SKM-1 treated with dmso at 0.1 percent for 144 hours (cell line): ENCODE results near the gene MACIR.

ENCODE experiments used
- DNase-seq: peaks from one replicate; lab custom pipeline; 2025; ENCODE audit not compliant: unreplicated experiment; lab: John Stamatoyannopoulos, UW

Gene MACIR

DNA sequence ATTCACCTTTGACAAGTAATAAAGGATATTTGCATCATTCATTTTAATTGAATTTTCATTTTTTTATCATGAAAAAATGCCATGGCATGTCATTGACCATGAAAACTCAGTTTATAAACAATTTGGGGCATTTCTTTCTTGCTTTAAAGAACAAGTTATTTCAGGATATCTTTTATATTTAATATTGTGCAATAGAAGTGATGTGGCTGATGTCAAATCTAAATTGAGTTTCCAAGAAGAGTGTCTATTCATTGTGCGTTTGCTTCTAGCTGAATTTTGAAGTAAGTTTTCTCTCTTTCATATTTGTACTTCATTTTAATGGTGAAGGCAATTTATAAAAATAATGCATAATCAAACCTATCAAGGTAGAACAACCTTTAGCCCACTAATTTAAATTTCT lies 30.5 kb downstream of the MACIR start:
- no peak for DNase-seq

DNA sequence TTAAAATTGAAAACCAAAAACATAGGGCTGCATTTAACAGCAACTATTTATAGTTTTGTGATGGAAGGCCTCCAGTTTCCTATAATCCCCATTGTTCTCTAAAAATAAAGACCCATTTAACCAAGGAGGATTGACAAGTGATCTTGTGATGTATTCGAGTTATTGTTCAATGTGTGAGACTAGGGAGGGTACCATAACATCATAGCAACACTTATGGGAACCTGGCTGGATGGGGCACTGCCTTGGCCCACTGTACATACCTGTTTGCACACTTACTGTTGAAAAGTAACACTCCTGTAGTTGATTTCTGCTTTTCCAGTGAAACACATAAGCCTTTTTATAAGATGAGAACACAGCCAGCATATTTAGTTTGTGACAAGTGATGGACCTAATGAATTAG lies 32.3 kb downstream of the MACIR start:
- DNase-seq: no peak

DNA sequence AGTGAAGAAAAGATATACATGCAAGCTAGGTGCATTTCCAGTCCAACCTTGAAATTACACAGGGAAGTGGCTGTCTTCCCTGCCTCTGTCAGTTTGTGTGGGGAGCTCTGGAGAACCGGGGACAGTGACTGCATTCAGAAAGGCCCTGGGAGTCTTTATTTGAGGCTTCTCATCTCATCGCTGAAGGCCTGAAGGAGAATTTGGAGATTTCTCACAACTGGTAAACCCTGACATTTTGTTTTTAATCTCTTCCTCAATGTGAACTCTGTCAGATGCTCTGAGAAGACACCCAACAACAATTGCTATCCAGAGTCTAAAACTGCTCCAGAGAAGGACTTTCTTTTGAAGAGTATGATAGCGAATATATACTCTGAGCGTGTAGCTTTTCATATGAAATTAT lies 33.0 kb downstream of the MACIR start:
- no peak for DNase-seq

DNA sequence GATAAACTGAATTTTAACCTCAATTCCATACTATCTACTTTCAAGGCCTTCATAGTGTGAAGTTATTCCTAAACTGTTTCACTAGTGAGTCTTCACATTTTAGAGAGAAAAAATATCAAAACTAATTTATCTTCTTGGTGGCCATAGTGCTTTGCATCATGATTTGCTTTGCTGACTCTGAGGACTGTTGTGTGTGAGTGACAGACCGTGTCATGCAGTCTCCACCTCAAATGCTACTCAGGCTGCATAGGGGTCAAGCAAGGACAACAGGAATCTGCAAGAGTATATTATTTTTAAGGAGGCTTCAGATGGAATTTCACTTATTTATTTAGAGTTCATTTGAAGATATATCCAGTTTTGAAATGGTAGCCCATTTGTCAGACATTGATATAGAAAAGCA lies 34.5 kb downstream of the MACIR start:
- DNase-seq: no peak

DNA sequence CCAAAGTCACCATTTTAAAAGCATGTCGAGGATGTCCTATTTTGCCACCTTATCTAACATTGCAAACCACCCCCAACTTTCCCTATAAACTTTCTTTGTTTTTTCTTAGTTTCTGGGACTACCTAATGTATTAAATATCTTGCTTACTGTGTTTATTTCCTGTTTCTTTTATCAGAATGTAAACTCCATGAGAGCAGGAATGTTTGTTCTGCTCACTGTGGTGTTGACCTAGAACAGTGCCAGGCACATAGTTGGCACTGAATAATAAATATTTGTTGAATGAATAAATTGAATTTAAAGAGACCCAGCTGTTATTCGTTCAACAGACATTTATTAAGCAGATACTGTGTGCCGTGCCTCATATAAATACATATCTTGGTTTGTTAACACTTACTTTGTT lies 35.2 kb downstream of the MACIR start:
- no peak for DNase-seq

DNA sequence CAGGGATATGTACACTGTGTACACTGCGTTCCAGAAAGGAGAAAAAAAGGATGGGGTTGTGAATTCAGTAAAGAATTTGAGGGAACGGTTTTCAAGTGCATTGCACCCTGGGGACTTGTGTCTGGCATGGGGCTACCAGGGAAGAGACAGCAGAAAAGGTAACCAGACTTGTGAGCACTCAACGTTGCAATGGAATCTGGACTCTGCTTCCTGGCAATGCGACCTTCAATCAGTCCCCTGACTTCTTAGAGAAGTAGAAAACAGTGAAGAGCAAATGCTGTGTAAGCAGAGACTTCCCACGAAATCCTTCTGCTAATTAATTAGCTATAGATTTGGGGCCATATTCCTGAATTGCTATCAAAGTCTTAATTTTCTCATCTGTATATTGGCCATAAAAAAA lies 36.3 kb downstream of the MACIR start:
- no peak for DNase-seq

DNA sequence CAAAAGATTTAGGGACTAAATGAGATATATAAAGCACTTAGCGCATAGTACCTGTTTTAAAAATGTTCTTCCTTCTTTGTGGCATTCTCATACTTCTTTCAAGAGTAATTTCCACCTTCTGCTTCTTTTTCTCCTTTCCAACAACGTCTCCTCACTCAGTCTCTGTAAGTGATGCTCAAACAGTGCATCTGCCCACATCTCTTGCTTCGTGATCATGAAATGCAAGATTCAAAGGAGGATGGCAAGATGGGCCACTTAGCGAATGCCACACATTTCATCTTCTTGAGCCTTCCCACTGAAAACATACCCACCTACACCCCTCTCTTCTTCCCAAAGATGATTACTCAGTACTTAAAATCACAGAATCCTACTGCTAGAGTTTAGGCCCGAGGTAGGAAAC lies 36.9 kb downstream of the MACIR start:
- no peak for DNase-seq

DNA sequence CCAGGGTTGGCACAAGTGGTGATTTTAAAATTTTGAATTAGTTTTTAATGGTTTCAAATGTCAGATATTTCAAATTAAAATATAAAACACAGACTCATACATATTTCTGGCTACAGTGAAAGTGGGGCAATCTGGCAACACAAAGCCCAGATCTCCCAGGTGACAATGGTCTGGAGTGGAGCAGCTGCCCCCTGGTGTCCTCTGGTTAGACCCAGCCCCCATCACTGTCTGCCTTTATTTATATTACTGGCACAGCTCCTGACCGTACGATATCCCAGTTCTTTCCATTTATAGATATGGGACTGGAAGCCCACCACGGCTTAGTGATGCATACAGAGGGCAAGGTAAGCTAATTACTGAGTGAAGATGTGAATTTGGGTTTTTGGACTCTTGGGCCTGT lies 37.3 kb downstream of the MACIR start:
- DNase-seq: no peak

DNA sequence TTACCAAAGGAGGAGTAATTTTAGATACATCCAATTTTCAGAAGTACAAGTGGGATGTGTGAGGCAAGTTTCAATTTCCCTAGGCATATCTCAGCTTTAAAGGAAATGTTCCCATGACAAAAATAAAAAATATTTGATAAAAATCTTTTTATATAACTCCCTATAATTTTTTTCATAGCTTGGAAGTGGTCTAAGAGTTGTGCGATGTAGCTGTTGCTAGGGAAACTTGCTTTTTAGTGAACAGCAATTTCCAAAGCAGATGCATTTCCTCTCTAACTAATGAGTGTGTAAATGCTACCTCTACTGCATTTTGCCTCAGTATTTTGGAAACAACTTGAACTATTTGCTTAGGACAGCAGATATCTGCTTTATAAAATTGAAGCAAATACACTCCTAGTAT lies 39.6 kb downstream of the MACIR start:
- DNase-seq: no peak

DNA sequence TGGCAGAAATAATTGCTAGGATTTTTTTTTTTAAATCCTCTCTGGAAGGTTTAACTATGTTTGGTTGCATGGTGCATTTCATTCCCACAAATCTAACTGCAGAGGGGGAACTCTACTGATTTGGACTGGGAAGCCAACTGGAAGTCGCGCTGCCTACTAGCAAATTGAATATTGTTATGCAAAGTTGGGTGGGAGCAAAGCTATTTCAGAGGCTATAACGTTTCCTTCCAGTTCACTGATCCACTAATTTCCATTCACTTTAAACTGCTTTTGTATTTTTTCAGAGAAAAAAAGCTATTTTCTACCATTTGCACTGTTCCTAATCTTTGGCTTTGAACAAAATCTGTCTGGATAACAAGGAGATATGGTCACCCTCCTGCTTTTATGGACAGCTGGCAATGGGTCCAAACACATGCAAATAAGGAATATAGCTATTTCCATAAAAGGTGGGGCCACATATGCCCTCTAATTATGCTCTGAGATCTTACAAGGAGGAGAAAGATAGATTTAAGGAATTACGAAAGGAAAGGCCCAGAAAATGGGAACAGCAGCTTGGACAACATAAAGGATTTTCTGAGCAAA lies 40.1 kb downstream of the MACIR start:
- no peak for DNase-seq

DNA sequence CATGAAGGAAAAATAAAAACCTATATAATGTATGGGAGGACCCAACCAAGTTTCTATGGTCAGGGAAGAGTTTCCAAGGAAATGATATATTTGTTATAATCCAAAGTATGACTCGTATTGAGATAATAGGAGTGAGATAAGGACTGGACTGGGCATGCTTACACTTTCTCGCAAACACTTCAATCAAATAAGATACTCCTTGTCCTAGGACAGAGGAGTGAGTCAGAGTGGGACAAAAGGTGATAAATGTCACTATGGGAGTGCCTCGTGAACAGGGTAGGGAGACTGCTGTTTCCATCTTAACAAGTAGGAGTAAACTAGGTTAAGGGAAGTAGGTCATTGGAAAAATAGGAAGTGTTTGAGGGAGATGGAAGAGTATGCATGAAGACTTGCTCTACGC lies 47.2 kb downstream of the MACIR start:
- DNase-seq: no peak

DNA sequence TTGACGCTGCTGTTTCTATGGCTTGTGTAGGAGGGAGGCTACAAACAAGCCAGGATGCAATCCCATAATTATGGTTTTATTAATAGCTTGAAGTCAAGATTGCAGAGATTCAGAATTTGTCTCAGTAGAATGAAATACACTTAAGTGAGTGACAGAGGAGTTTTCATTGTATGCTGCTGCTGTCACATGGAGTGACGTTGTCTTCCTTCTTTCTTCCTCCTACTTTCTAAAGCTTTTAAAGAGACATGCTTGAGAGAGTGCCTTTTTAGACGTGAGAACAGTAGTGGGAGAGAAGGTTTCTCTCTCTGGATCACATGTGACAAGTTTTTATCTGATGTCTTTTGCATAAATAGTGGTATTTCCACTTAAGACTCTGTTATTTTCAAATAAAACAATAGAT lies 48.9 kb downstream of the MACIR start:
- DNase-seq: no peak

DNA sequence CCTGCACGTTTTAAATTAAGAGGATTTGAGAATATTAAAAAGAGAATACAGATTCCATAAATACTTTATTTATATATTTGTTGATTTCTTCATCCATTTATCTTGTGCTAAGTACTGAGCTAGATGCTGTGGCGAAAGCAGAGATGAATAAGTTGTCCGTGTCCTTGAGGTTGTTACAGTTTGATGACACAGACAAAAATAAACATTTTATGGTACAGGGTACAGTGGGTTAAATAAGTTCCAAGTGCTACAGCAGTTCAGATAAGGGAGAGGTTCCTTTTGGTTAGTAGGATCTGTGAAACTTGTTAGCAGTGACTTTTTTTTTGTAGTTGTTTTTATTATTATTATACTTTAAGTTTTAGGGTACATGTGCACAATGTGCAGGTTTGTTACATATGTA lies 50.2 kb downstream of the MACIR start:
- DNase-seq: no peak

DNA sequence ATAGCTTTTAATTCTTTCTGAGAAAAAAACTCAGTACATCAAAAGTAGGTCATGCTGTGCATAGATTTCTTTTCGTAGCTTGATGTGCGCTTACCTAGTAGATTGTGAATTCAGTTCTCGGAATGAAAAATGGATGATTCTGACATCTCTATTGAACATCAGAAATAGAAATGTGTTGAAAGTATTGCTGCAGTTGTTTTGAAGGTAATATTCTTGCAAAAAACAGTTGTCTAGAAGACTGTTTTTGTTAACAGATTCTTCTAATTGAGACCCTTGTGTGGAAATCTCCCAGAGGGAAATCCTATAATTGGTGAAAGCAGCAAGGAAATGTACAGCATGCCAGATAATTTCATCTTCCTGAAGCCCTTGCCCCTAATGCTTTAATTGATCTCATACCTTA lies 54.5 kb downstream of the MACIR start:
- DNase-seq: no peak

DNA sequence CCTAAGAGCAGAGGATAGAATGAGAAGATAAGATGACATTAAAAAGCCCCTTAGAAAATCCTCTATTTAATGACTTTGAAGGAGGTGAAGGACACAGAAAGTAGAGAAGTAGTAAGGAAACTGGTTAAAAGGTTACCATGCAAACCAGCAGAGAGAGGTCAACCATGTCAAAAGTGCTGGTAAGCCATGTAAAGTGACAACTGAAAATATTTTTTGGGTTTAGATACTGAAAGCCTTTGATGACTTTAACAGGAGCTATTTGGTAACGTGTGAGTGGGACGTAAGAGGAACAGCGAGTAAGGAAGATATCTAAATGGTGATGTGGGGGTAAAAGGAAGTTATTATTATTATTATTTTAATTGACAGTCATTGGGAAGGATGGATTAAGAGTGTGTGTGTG lies 56.9 kb downstream of the MACIR start:
- no peak for DNase-seq

DNA sequence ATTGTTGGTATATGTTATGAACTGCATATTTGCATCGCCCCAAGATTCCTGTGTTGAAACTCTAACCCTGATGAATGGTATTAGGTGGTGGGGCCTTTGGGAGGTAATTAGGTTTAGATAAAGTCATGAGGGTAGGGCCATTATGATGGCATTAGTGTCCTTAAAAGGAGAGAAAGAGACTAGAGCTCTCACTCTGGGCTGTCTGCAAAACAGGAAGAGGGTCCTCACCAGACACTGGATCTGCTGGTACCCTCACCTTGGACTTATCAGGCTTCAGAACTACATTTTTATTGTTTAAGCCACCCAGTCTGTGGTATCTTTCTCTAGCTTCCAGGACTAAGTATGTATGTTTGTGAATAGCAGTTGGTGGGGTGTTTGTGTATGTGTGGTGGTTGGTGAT lies 68.9 kb downstream of the MACIR start:
- DNase-seq: no peak

DNA sequence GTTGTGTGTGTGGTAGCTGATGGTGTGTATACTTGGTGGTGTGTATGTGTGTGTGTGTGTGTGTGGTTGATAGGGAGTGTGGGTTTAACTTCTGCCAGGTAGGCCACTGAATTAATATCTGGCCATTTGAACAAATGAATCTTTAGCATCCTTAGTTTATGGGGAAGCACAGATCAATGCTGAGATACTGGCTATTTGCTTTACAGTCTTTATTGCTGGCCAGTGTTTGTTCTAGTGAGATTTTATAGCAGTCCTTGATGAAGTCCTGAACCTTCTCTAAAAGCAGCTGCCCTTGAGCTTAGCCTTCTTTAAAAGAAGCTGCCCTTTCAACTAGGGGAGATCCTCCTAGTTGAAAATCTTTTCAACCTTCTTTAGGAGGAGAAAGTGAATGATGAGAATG lies 69.3 kb downstream of the MACIR start:
- DNase-seq: no peak
